Neuronal stem cell (in vitro differentiated cells): ENCODE measurements around the gene C5orf58.

Experiments used
- DNase-seq: peaks from one replicate; pipeline ENCODE4 v3.0.0-alpha.2; 2013; ENCODE audit warnings: low spot score
- H2AFZ ChIP-seq: one replicate; pipeline ENCODE4 v1.6.1; 2013; ENCODE audit warnings: mild to moderate bottlenecking, low read length, inconsistent platforms
- H2AK5ac ChIP-seq: 2 replicates; pipeline ENCODE4 v1.6.1; 2013; ENCODE audit warnings: low read depth, mild to moderate bottlenecking, inconsistent platforms, low read length, moderate library complexity, mixed read lengths
- H2BK120ac ChIP-seq: 2 replicates; pipeline ENCODE4 v1.6.1; 2013; ENCODE audit warnings: low read depth, mild to moderate bottlenecking, inconsistent platforms, low read length, moderate library complexity, mixed read lengths
- H2BK12ac ChIP-seq: one replicate; pipeline ENCODE4 v1.6.1; 2013; ENCODE audit warnings: low read length, inconsistent platforms
- H2BK15ac ChIP-seq: 2 replicates; pipeline ENCODE4 v1.6.1; 2013; ENCODE audit warnings: mild to moderate bottlenecking, low read length, inconsistent platforms, mixed read lengths
- H2BK5ac ChIP-seq: one replicate; pipeline ENCODE4 v1.6.1; 2013; ENCODE audit warnings: inconsistent platforms, mild to moderate bottlenecking, low read length, moderate library complexity
- H3K14ac ChIP-seq: one replicate; pipeline ENCODE4 v1.6.1; 2013; ENCODE audit warnings: low read length, inconsistent platforms
- H3K18ac ChIP-seq: 2 replicates; pipeline ENCODE4 v1.6.1; 2013; ENCODE audit warnings: low read length, inconsistent platforms
- H3K23ac ChIP-seq: 2 replicates; pipeline ENCODE4 v1.6.1; 2013; ENCODE audit warnings: low read depth, mild to moderate bottlenecking, mixed read lengths, low read length, inconsistent platforms; ENCODE audit not compliant: poor library complexity
- H3K27ac ChIP-seq: replicated peaks from 3 replicates; pipeline ENCODE4 v1.5.1; 2013; ENCODE audit warnings: low read length, inconsistent platforms
- H3K27me3 ChIP-seq, 3 experiments: 2 replicates each; pipeline ENCODE4 v1.6.1; 2013; ENCODE audit warnings: low read length in 3 of 3, mild to moderate bottlenecking in 2 of 3, inconsistent platforms in 1 of 3, low read depth in 1 of 3, mixed read lengths in 1 of 3, moderate library complexity in 1 of 3; ENCODE audit not compliant: control insufficient read depth in 3 of 3, insufficient read depth in 3 of 3
- H3K36me3 ChIP-seq, 2 donors: replicated peaks in 1 of 2; 2 replicates each; pipeline ENCODE4 v1.6.1; 2013; ENCODE audit warnings: low read length in 2 of 2; ENCODE audit not compliant: control insufficient read depth in 2 of 2, insufficient read depth in 2 of 2
- H3K4ac ChIP-seq: 2 replicates; pipeline ENCODE4 v1.6.1; 2013; ENCODE audit warnings: inconsistent platforms, mild to moderate bottlenecking, low read length, moderate library complexity
- H3K4me1 ChIP-seq, 2 donors: 1 replicate in 1 of 2; 2 replicates in 1 of 2; pipeline ENCODE4 v1.6.1; 2013; ENCODE audit warnings: low read length in 2 of 2, low read depth in 1 of 2; ENCODE audit not compliant: control insufficient read depth in 2 of 2, insufficient read depth in 1 of 2
- H3K4me2 ChIP-seq: one replicate; pipeline ENCODE4 v1.6.1; 2013; ENCODE audit warnings: mild to moderate bottlenecking, low read length, inconsistent platforms; ENCODE audit not compliant: insufficient read depth, poor library complexity, severe bottlenecking
- H3K4me3 ChIP-seq, 2 donors: 2 replicates each; pipeline ENCODE4 v1.5.1; 2013; ENCODE audit warnings: low read length in 2 of 2, mild to moderate bottlenecking in 2 of 2, inconsistent platforms in 1 of 2, moderate library complexity in 1 of 2
- H3K79me1 ChIP-seq: one replicate; pipeline ENCODE4 v1.6.1; 2013; ENCODE audit warnings: low read depth, mild to moderate bottlenecking, inconsistent platforms, low read length, moderate library complexity
- H3K9ac ChIP-seq: one replicate; pipeline ENCODE4 v1.6.1; 2013; ENCODE audit warnings: mild to moderate bottlenecking, low read depth, low read length, inconsistent platforms; ENCODE audit not compliant: poor library complexity
- H3K9me3 ChIP-seq, 2 donors: replicated peaks in 1 of 2; 2 replicates each; pipeline versions ENCODE3 to v1.6.1; 2013; ENCODE audit warnings: low read length in 2 of 2, mild to moderate bottlenecking in 2 of 2, inconsistent platforms in 1 of 2, low read depth in 1 of 2, mixed read lengths in 1 of 2, moderate library complexity in 1 of 2; ENCODE audit not compliant: control insufficient read depth in 2 of 2, insufficient read depth in 1 of 2
- H4K8ac ChIP-seq: one replicate; pipeline ENCODE4 v1.6.1; 2013; ENCODE audit warnings: low read depth, mild to moderate bottlenecking, inconsistent platforms, low read length, moderate library complexity
- H4K91ac ChIP-seq: one replicate; pipeline ENCODE4 v1.6.1; 2013; ENCODE audit warnings: low read length, low read depth, mild to moderate bottlenecking, inconsistent platforms; ENCODE audit not compliant: poor library complexity
- WGBS, 2 donors: extraction: QIAGEN DNeasy Blood & Tissue Kit; methylation state at CpG; one replicate each; pipeline ENCODE4 v1.1.7; 2013; ENCODE audit warnings: missing lambda C conversion rate in 2 of 2, mixed read lengths in 1 of 2; ENCODE audit not compliant: insufficient read length in 2 of 2, insufficient replicate concordance in 1 of 2; ENCODE audit errors: extremely low coverage in 2 of 2; 5-methylcytosine and 5-hydroxymethylcytosine counted together

Gene C5orf58

DNA sequence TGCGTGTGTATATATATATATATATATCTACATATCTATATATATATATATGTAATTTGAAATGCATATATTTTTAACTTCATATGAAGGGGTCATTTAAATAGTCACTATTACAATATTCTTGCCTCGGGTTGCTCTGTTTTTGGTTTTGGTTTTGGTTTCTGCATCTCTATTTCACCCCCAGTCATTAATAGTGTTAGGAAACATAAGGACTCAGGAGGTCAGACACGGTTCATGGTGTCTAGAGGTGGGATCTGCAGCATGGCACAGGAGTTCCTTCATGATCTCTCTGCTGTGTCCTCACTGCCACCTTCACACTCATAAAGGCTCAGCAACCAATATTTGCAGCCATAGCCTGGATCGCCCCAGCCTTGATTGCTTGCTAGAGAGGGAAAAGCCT, 16.6 kb downstream of the C5orf58 start:
- Histone ChIP-seq H3K14ac (no peak overlapping the region), H3K9me3 (no peaks in the 10 kb centered on the region), H3K4me2 (no peak overlapping the region), H3K36me3 (no peaks in the 10 kb centered on the region), H3K9ac (no peak overlapping the region), H2AK5ac (no peak overlapping the region), H4K91ac (no peak overlapping the region), H3K27me3 (peaks cover 0 to 4% (median 0%) of the 10 kb centered on the region in 3 experiments), H3K27ac (no peak overlapping the region), H3K79me1 (no peaks in the 10 kb centered on the region), H3K4me3 (no peak overlapping the region), H4K8ac (no peak overlapping the region), H3K4me1 (no peaks in the 10 kb centered on the region), H2BK5ac (no peak overlapping the region), H2AFZ (no peak overlapping the region), H2BK12ac (no peak overlapping the region), H3K18ac (no peak overlapping the region), H3K23ac (no peak overlapping the region), H2BK15ac (no peak overlapping the region), H3K4ac (no peak overlapping the region), H2BK120ac (no peak overlapping the region)
- DNase-seq, result no peak
- no CpG with 5 or more reads among the region's 4 CpGs for WGBS, 2 donors

DNA sequence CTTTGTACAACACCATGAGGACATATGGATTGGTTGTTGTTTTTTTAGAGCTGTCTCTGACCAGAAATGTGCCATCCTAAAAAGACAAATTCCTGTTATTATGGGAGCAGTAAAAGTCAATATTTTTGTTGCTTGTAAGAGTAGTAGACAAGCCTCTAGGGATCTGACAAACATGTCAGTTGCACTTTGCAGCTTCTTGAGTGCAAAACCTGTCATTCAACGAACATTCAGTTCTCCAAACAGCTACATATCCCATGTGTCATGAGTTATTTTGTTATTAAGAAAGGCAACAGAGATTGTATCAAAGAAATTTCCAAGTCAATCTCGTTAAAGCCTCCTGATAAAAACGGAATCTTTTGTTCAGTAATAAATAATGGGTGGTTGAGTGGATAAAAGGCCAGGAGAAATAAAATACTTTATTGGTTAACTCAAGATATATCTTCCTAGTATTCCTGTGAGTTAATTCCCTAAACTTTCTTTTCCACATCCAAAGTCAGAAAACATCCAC, 18.1 kb downstream of the C5orf58 start:
- Histone ChIP-seq H3K79me1 (no peaks in the 10 kb centered on the region), H2AK5ac (no peak overlapping the region), H2BK15ac (no peak overlapping the region), H2BK120ac (no peak overlapping the region), H3K14ac (no peak overlapping the region), H2BK5ac (no peak overlapping the region), H3K36me3 (no peaks in the 10 kb centered on the region), H3K27me3 (peaks cover 0 to 4% (median 0%) of the 10 kb centered on the region in 3 experiments), H2BK12ac (no peak overlapping the region), H3K23ac (no peak overlapping the region), H4K8ac (no peak overlapping the region), H3K4me2 (no peak overlapping the region), H3K18ac (no peak overlapping the region), H3K4ac (no peak overlapping the region), H2AFZ (no peak overlapping the region), H4K91ac (no peak overlapping the region), H3K9me3 (no peaks in the 10 kb centered on the region), H3K9ac (no peak overlapping the region), H3K4me3 (no peak overlapping the region), H3K27ac (no peak overlapping the region), H3K4me1 (peaks cover 0 to 2% of the 10 kb centered on the region in 2 donors)
- DNase-seq, result no peak
- no CpG with 5 or more reads among the region's 3 CpGs for WGBS, 2 donors

GRCh38 chr5:170251462-170251861, 18.7 kb downstream of the C5orf58 start:
- Histone ChIP-seq H3K79me1 (no peaks in the 10 kb centered on the region), H3K4me2 (no peak overlapping the region), H3K18ac (no peak overlapping the region), H3K23ac (no peak overlapping the region), H2AFZ (no peak overlapping the region), H2BK5ac (no peak overlapping the region), H2AK5ac (no peak overlapping the region), H3K9ac (no peak overlapping the region), H2BK120ac (no peak overlapping the region), H3K27ac (no peak overlapping the region), H3K4me3 (no peak overlapping the region), H4K8ac (no peak overlapping the region), H3K36me3 (no peaks in the 10 kb centered on the region), H2BK12ac (no peak overlapping the region), H3K9me3 (no peaks in the 10 kb centered on the region), H3K27me3 (peaks cover 0 to 4% (median 0%) of the 10 kb centered on the region in 3 experiments), H2BK15ac (no peak overlapping the region), H3K4ac (no peak overlapping the region), H4K91ac (no peak overlapping the region), H3K4me1 (peaks cover 0 to 5% of the 10 kb centered on the region in 2 donors), H3K14ac (no peak overlapping the region)
- no CpG with 5 or more reads among the region's 2 CpGs for WGBS, 2 donors
- no peak for DNase-seq

DNA sequence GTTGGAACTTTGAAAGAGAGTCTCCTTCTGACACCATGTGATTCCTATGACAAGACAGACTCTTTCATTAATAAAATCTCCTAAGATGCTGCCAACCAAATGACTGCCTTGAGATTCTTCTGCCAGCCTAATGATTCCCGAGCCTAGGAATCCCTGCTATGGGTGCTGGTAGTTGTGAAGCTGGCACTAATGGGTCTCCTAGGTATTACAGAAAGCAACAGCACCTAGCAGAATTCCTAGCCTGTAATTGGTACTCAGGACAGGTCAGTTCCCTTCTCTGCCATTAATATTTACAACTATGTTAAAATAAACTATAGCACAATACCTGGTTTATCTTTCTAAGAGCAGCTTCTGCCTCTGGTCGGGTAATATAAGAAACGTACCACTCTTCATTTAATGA, 19.3 kb downstream of the C5orf58 start:
- WGBS, 2 donors, result no CpG with 5 or more reads among the region's 3 CpGs
- no peak for DNase-seq

More for the DNA sequence above, 19.3 kb downstream of the C5orf58 start:
- H3K14ac ChIP-seq, result no peak overlapping the region
- no peak overlapping the region for H3K4ac ChIP-seq
- no peak overlapping the region for H4K91ac ChIP-seq
- H2BK12ac ChIP-seq, result no peak overlapping the region
- no peaks in the 10 kb centered on the region for H3K36me3 ChIP-seq
- no peaks in the 10 kb centered on the region for H3K79me1 ChIP-seq
- no peak overlapping the region for H2BK5ac ChIP-seq
- H4K8ac ChIP-seq, result no peak overlapping the region
- no peak overlapping the region for H2AFZ ChIP-seq
- no peak overlapping the region for H2BK120ac ChIP-seq
- H3K18ac ChIP-seq, result no peak overlapping the region
- H3K4me1 ChIP-seq, result peaks cover 0 to 5% of the 10 kb centered on the region in 2 donors
- H3K27me3 ChIP-seq, result peaks cover 0 to 4% (median 0%) of the 10 kb centered on the region in 3 experiments
- H3K4me2 ChIP-seq, result no peak overlapping the region
- no peak overlapping the region for H2BK15ac ChIP-seq
- H3K9ac ChIP-seq, result no peak overlapping the region
- no peak overlapping the region for H3K23ac ChIP-seq
- no peak overlapping the region for H2AK5ac ChIP-seq
- no peak overlapping the region for H3K27ac ChIP-seq
- H3K9me3 ChIP-seq, result no peaks in the 10 kb centered on the region
- no peak overlapping the region for H3K4me3 ChIP-seq
